ENCODE data around the gene FRMD4A. TPM values are rescaled to one million over a fixed set of nuclear protein-coding genes. Genes with fewer than 3 reads are reported as not detected.

FRMD4A gene
- total RNA-seq, 2 donors from 2014 or later, result 18.9 to 46.1 TPM

GRCh38 chr10:14291296-14291695 is 39.4 kb downstream of the FRMD4A start:
- intact Hi-C loops (cut with DNase I), result no loop called here
- DNase-seq (no peak), ATAC-seq (no peak)
- TF ChIP-seq CTCF (IDR thresholded peaks at IDR 0.05) (no peak), POLR2A (IDR thresholded peaks at IDR 0.05) (no peak)
- H3K27ac ChIP-seq, result no peak overlapping the region
- H3K4me3 ChIP-seq, result no peak overlapping the region
- peaks cover 11% of the 10 kb centered on the region for H3K4me1 ChIP-seq
- no peaks in the 10 kb centered on the region for H3K36me3 ChIP-seq (replicated peaks in 1 of 2; ENCODE audit: insufficient read depth in 1 of 2, low read depth in 2 of 2)
- H3K9me3 ChIP-seq, result peaks cover 0 to 3% (median 0%) of the 10 kb centered on the region in 3 donors
- no peaks in the 10 kb centered on the region for H3K27me3 ChIP-seq
- WGBS, 2 donors, result 93 to 94% methylated on average over 1 of the region's 1 CpG

GRCh38 chr10:14285941-14286560 is 44.7 kb downstream of the FRMD4A start:
- no peaks in the 10 kb centered on the region for H3K4me1 ChIP-seq
- intact Hi-C loops (cut with DNase I), result no loop called here
- no peak for DNase-seq
- H3K9me3 ChIP-seq, result no peaks in the 10 kb centered on the region
- no peaks in the 10 kb centered on the region for H3K27me3 ChIP-seq
- ATAC-seq, result no peak
- TF ChIP-seq CTCF (IDR thresholded peaks at IDR 0.05) (no peak), POLR2A (IDR thresholded peaks at IDR 0.05) (no peak)
- no peak overlapping the region for H3K27ac ChIP-seq
- H3K36me3 ChIP-seq (replicated peaks in 1 of 2; ENCODE audit: insufficient read depth in 1 of 2, low read depth in 2 of 2), result no peaks in the 10 kb centered on the region
- H3K4me3 ChIP-seq, result no peak overlapping the region
- WGBS, 2 donors, result 71% methylated on average over 6 of the region's 6 CpGs

GRCh38 chr10:14282276-14282675 is 48.4 kb downstream of the FRMD4A start:
- Histone ChIP-seq H3K36me3 (replicated peaks in 1 of 2; ENCODE audit: insufficient read depth in 1 of 2, low read depth in 2 of 2) (no peaks in the 10 kb centered on the region), H3K27me3 (no peaks in the 10 kb centered on the region), H3K27ac (no peak overlapping the region), H3K4me3 (no peak overlapping the region), H3K9me3 (no peaks in the 10 kb centered on the region), H3K4me1 (peaks cover 10% of the 10 kb centered on the region)
- TF ChIP-seq POLR2A (IDR thresholded peaks at IDR 0.05) (no peak), CTCF (IDR thresholded peaks at IDR 0.05) (no peak)
- 90 to 91% methylated on average over 4 of the region's 4 CpGs for WGBS, 2 donors
- no peak for DNase-seq
- ATAC-seq, result no peak
- intact Hi-C loops (cut with DNase I), result no loop called here

GRCh38 chr10:14278533-14278932 is 52.2 kb downstream of the FRMD4A start:
- Histone ChIP-seq H3K36me3 (replicated peaks in 1 of 2; ENCODE audit: insufficient read depth in 1 of 2, low read depth in 2 of 2) (no peaks in the 10 kb centered on the region), H3K4me1 (peaks cover 10% of the 10 kb centered on the region), H3K27ac (no peak overlapping the region), H3K27me3 (no peaks in the 10 kb centered on the region), H3K4me3 (no peak overlapping the region), H3K9me3 (no peaks in the 10 kb centered on the region)
- TF ChIP-seq POLR2A (IDR thresholded peaks at IDR 0.05), result no peak
- no peak for TF ChIP-seq CTCF (IDR thresholded peaks at IDR 0.05)
- intact Hi-C loops (cut with DNase I), result no loop called here
- 81 to 89% methylated on average over 8 of the region's 8 CpGs for WGBS, 2 donors
- DNase-seq (no peak), ATAC-seq (no peak)

GRCh38 chr10:14276210-14276609 is 54.5 kb downstream of the FRMD4A start:
- DNase-seq, result no peak

More at GRCh38 chr10:14276210-14276609, 54.5 kb downstream of the FRMD4A start:
- no peak for ATAC-seq
- 76 to 77% methylated on average over 4 of the region's 4 CpGs for WGBS, 2 donors
- H3K27ac ChIP-seq, result no peak overlapping the region
- no peaks in the 10 kb centered on the region for H3K9me3 ChIP-seq
- intact Hi-C loops (cut with DNase I), result no loop called here
- H3K4me3 ChIP-seq, result no peak overlapping the region
- H3K27me3 ChIP-seq, result no peaks in the 10 kb centered on the region
- TF ChIP-seq POLR2A (IDR thresholded peaks at IDR 0.05), result no peak
- no peak for TF ChIP-seq CTCF (IDR thresholded peaks at IDR 0.05)
- no peaks in the 10 kb centered on the region for H3K36me3 ChIP-seq (replicated peaks in 1 of 2; ENCODE audit: insufficient read depth in 1 of 2, low read depth in 2 of 2)
- H3K4me1 ChIP-seq, result peaks cover 10% of the 10 kb centered on the region
